ENCODE data around the gene POLR2B.

The POLR2B gene

DNA sequence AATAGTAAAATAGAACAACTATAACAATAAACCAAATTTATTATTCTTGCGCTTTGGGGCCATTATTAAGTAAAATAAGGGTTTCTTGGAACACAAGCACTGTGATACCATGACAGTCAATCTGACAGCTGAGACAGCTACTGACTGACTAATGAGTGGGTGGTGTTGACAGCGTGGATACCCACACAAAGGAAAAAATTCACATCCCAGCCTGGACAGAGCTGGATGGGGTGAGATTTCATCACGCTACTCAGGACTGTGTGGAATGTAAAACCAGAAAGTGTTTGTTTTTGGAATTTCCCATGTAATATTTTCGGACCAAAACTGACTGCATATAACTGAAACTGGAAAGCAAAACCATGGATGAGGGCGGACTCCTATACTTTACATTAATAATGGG is 82.7 kb downstream of the POLR2B start:
- TF ChIP-seq, protein P1, sequence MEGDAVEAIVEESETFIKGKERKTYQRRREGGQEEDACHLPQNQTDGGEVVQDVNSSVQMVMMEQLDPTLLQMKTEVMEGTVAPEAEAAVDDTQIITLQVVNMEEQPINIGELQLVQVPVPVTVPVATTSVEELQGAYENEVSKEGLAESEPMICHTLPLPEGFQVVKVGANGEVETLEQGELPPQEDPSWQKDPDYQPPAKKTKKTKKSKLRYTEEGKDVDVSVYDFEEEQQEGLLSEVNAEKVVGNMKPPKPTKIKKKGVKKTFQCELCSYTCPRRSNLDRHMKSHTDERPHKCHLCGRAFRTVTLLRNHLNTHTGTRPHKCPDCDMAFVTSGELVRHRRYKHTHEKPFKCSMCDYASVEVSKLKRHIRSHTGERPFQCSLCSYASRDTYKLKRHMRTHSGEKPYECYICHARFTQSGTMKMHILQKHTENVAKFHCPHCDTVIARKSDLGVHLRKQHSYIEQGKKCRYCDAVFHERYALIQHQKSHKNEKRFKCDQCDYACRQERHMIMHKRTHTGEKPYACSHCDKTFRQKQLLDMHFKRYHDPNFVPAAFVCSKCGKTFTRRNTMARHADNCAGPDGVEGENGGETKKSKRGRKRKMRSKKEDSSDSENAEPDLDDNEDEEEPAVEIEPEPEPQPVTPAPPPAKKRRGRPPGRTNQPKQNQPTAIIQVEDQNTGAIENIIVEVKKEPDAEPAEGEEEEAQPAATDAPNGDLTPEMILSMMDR (conservative IDR thresholded peaks at IDR 0.05; ENCODE audit: low read depth, low read length) = no peak
- no peak overlapping the region for H3K4me3 ChIP-seq (ENCODE audit: low read depth, low read length)
- peak; percentile 77 for DNase-seq (ENCODE audit: low read depth)

DNA sequence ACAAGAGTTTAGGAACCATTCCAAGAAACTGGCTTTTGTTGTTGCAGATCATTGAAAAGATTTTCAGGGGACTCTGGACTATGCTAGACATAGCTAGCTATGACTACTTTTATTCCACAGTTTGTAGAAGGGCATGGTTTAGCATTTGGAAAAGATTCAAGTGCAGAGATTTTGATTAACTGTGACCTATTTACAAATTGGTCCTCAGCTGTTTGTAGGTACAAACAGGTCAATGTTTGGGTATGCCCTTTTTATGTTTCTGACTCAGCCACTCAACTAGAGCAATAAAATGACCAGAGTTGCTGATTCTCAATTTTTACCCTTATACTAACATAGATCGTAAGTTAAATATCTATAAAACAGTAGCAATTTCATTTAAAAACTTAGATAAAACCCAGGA is 84.8 kb downstream of the POLR2B start:
- H3K4me3 ChIP-seq (ENCODE audit: low read depth, low read length) = no peak overlapping the region
- DNase-seq (ENCODE audit: low read depth) = no peak
- TF ChIP-seq, protein P1 (conservative IDR thresholded peaks at IDR 0.05; ENCODE audit: low read depth, low read length) = no peak

DNA sequence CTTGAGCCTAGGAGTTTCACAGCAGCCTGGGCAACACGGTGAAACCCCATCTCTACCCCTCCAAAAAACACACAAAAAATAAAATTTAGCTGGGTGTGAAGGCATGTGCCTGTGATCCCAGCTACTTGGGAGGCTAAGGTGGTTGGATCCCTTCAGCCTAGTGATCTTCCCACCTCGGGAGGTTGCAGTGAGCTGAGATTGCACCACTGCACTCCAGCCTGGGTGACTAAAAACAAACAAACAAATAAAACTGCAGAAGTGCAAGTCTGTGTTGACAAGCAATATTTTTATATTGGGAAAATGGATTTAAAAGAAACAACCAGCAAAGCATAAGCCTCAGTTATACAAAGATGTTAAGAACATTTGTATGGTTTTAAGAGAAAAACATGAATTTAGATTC is 85.4 kb downstream of the POLR2B start:
- no peak for DNase-seq (ENCODE audit: low read depth)
- TF ChIP-seq, protein P1 (conservative IDR thresholded peaks at IDR 0.05; ENCODE audit: low read depth, low read length) = no peak
- no peak overlapping the region for H3K4me3 ChIP-seq (ENCODE audit: low read depth, low read length)

DNA sequence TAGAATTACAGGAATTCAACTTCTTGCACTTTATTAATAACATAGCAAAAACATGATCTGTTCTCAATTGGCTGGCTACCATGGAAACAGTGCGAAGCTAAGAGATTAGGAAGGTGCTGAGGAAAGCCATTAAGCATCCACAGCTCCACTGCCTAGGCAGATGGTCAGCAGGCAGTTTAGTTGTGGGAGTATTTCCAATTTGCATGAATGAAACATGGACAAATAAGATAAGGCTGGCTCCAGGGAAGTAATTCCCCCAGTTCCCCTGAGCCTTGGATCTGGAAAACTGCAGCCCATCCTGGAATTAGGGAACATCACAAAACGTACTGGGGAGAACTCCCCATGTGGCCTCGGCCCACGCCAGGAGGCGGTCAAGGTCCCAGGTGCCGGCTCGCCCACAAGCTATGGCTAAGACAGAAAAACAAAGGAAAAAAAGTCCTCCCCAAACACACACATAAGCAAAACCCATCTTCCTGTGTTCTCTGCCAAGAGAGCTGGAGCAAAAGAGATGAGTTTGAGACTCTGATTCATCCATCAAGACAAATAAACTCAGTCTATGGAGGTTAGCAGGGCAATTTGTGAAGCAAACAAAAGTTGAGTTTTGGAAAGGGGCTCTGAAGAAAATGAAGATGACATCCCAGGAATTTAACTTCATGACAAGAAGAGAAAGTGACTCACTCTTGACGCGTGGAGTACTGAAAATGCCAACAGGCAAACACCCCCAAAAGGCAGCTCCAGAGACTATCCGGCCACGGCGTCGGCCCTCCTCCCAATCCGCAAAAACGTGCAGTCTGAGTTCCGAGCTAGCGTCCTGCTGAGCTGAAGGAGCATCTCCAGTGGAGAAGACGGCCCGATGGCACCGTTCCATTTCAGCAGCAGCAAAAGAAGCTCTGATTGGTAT is 86.4 kb downstream of the POLR2B start:
- peak overlapping the region; percentile 6 for H3K4me3 ChIP-seq (ENCODE audit: low read depth, low read length)
- DNase-seq (ENCODE audit: low read depth) = peak; percentile 97
- TF ChIP-seq, protein P1 (conservative IDR thresholded peaks at IDR 0.05; ENCODE audit: low read depth, low read length) = no peak

DNA sequence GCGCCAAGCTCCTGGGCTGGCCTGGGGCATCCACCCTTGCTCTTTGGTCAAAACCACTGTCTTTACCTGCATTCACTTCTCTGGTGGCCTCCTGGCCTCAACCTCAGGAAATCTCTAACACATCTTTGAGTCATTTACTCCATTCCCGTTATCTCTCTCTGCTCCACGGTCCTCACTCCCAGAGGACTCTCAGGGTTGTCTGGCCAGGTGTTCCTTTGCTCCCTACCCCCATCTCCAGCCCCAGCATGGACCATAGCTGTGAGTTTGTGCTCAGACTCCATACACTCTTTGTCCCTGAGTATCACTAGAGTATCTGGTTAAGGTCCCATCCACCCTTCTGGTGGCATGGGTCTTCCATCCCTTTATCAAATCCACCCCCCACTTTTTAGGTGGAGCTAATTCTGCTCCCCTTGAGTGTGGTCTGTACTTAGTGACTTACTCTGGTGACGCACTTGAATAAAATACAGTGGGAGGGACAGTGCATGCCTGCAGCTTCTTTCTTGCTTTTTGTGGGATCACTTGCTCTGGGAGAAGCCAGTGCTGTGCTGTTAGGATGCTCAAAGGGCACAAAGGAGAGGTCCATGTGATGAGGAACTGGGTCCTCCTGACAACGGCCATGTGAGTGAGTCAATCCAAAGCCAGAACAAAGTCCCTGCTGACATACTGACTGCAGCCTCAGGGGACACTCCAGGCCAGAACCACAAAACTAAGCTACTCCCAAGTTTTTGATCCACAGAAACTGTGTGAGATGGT is 87.2 kb downstream of the POLR2B start:
- no peak for DNase-seq (ENCODE audit: low read depth)
- TF ChIP-seq, protein P1 (conservative IDR thresholded peaks at IDR 0.05; ENCODE audit: low read depth, low read length) = no peak
- no peak overlapping the region for H3K4me3 ChIP-seq (ENCODE audit: low read depth, low read length)

DNA sequence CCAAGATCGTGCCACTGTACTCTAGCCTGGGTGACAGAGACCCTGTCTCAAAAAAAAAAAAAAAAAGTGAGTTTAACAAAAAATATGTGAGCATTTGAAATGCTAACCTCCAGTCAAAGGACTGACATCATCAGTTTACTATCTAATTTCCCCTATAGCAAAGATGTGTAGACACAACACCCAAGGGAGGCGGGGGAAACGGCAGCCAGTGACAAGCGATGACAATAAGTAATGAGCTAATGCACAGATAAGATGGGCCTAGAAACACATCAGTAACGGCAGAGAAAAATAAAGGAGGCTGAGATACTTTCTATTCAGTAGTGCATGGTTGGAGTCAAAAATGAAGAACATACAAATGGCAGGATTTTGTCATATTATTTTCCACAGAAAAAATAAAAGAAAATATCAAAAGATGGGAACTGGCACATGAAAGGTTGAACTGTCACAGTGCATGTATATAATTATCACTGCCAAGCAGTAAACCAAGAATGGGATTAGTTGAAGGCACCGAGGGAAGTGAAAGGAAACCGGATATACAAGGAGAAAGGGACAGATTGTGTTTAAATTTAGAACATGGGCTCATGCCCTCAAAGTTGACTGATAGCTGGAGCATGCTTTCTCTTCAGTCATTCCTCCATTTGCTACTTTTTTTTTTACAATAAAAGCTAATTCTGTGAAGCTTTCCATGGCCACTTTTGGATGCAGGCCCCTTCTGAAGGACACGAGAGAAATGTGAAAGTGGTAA is 89.7 kb downstream of the POLR2B start:
- TF ChIP-seq, protein P1 (conservative IDR thresholded peaks at IDR 0.05; ENCODE audit: low read depth, low read length) = no peak
- no peak overlapping the region for H3K4me3 ChIP-seq (ENCODE audit: low read depth, low read length)
- no peak for DNase-seq (ENCODE audit: low read depth)
